Neural progenitor cell (in vitro differentiated cells): Measurements from ENCODE around the gene PACRG. TPM values are rescaled to one million over a fixed set of nuclear protein-coding genes. Genes with fewer than 3 reads are reported as not detected.

Source experiments
- DNase-seq: peaks from one replicate; pipeline ENCODE4 v3.0.0-alpha.2; 2016; ENCODE audit warnings: low spot score
- H2AFZ ChIP-seq: fragments of 200-600 bp; sonication (generic); replicated peaks from 2 replicates; pipeline ENCODE4 v1.6.1; 2016; ENCODE audit warnings: antibody characterized with exemption
- H3F3A ChIP-seq: fragments of 200-600 bp; sonication (generic); 2 replicates; pipeline ENCODE4 v1.6.1; 2016; ENCODE audit warnings: antibody characterized with exemption, low read depth
- H3K27ac ChIP-seq: fragments of 200-600 bp; sonication (generic); 2 replicates; pipeline ENCODE4 v1.5.1; 2016; ENCODE audit warnings: mild to moderate bottlenecking
- H3K27me3 ChIP-seq: fragments of 200-600 bp; sonication (generic); 2 replicates; pipeline ENCODE4 v1.6.1; 2016; ENCODE audit warnings: mild to moderate bottlenecking, moderate library complexity
- H3K36me3 ChIP-seq: fragments of 200-600 bp; sonication (generic); 2 replicates; pipeline ENCODE4 v1.5.1; 2016
- H3K4me1 ChIP-seq: fragments of 200-600 bp; sonication (generic); 2 replicates; pipeline ENCODE4 v1.6.1; 2016; ENCODE audit warnings: mixed run types
- H3K4me2 ChIP-seq: fragments of 200-600 bp; sonication (generic); 2 replicates; pipeline ENCODE4 v1.6.1; 2016
- H3K4me3 ChIP-seq: fragments of 200-600 bp; sonication (generic); 2 replicates; pipeline ENCODE4 v1.5.1; 2016
- H3K79me2 ChIP-seq: fragments of 200-600 bp; sonication (generic); 2 replicates; pipeline ENCODE4 v1.6.1; 2016; ENCODE audit warnings: low read depth
- H3K9ac ChIP-seq: fragments of 200-600 bp; sonication (generic); 2 replicates; pipeline ENCODE4 v1.6.1; 2016
- H3K9me3 ChIP-seq: fragments of 200-600 bp; sonication (generic); 2 replicates; pipeline ENCODE4 v1.5.1; 2016; ENCODE audit warnings: low read depth
- H4K20me1 ChIP-seq: fragments of 200-600 bp; sonication (generic); 2 replicates; pipeline ENCODE4 v1.6.1; 2016; ENCODE audit warnings: low read depth
- H3K27ac Mint-ChIP-seq: 3 replicates; pipeline ENCODE4 v1.8.0; 2021; ENCODE audit warnings: mixed read lengths
- H3K27me3 Mint-ChIP-seq: 2 replicates; pipeline ENCODE4 v1.8.0; 2022; ENCODE audit warnings: low read depth, mild to moderate bottlenecking, inconsistent platforms, moderate library complexity, mixed read lengths; ENCODE audit not compliant: insufficient read depth
- H3K36me3 Mint-ChIP-seq: 3 replicates; pipeline ENCODE4 v1.8.0; 2021; ENCODE audit warnings: mixed read lengths
- H3K4me1 Mint-ChIP-seq: 3 replicates; pipeline ENCODE4 v1.8.0; 2021; ENCODE audit warnings: mixed read lengths
- H3K4me3 Mint-ChIP-seq: 3 replicates; pipeline ENCODE4 v1.8.0; 2021; ENCODE audit warnings: mild to moderate bottlenecking, moderate library complexity, mixed read lengths
- H3K9me3 Mint-ChIP-seq: 3 replicates; pipeline ENCODE4 v1.8.0; 2020; ENCODE audit warnings: mixed read lengths
- CTCF ChIP-seq: fragments of 200-600 bp; sonication (generic); IDR thresholded peaks from 2 replicates; pipeline ENCODE4 v1.5.1; 2017; ENCODE audit warnings: antibody characterized with exemption, mild to moderate bottlenecking
- EZH2 ChIP-seq: fragments of 200-600 bp; sonication (generic); IDR thresholded peaks from 2 replicates; pipeline ENCODE4 v1.6.1; 2017; ENCODE audit warnings: antibody characterized with exemption, mild to moderate bottlenecking, moderate library complexity
- EZH2phosphoT487 ChIP-seq: fragments of 200-600 bp; sonication (generic); IDR thresholded peaks from 2 replicates; pipeline ENCODE4 v1.6.1; 2017; ENCODE audit warnings: antibody characterized with exemption
- total RNA-seq: library from RNA; depleted of rRNA; stranded (reverse); fragments of >200 nt; gene quantifications from 2 replicates; pipeline ENCODE4 v1.2.3, GENCODE V29; 2015; ENCODE audit warnings: low replicate concordance

Gene PACRG
- total RNA-seq, 1 donor from 2014 or later: 0.30 TPM

- Mint-ChIP-seq H3K27me3 (no peaks in the 10 kb centered on the region), H3K27ac (peak overlapping the region; percentile 7), H3K4me1 (peaks cover 35% of the 10 kb centered on the region), H3K4me3 (no peak overlapping the region), H3K9me3 (peaks cover 2% of the 10 kb centered on the region), H3K36me3 (no peaks in the 10 kb centered on the region)
- H4K20me1 ChIP-seq: no peaks in the 10 kb centered on the region
- H2AFZ ChIP-seq: no peak overlapping the region
- DNase-seq: no peak
- no peak overlapping the region for H3K27ac ChIP-seq
- no peaks in the 10 kb centered on the region for H3K79me2 ChIP-seq
- no peaks in the 10 kb centered on the region for H3K36me3 ChIP-seq
- TF ChIP-seq CTCF (no peak), EZH2 (no peak), EZH2phosphoT487 (no peak)
- no peaks in the 10 kb centered on the region for H3K27me3 ChIP-seq
- no peak overlapping the region for H3K4me2 ChIP-seq
- no peaks in the 10 kb centered on the region for H3F3A ChIP-seq
- peaks cover 13% of the 10 kb centered on the region for H3K4me1 ChIP-seq
- no peak overlapping the region for H3K4me3 ChIP-seq
- no peaks in the 10 kb centered on the region for H3K9me3 ChIP-seq
- no peak overlapping the region for H3K9ac ChIP-seq
Measured at GRCh38 chr6:163181666-163182180, 453.9 kb downstream of the PACRG start.

- H3K27me3 Mint-ChIP-seq: peaks cover under 1% of the 10 kb centered on the region
- H3K27ac ChIP-seq: no peak overlapping the region
- no peaks in the 10 kb centered on the region for H3K27me3 ChIP-seq
- no peaks in the 10 kb centered on the region for H3K36me3 Mint-ChIP-seq
- H3K4me1 ChIP-seq: peaks cover 10% of the 10 kb centered on the region
- no peak overlapping the region for H3K4me3 ChIP-seq
- no peak overlapping the region for H2AFZ ChIP-seq
- peaks cover 33% of the 10 kb centered on the region for H3K4me1 Mint-ChIP-seq
- H3K36me3 ChIP-seq: no peaks in the 10 kb centered on the region
- no peak overlapping the region for H3K9ac ChIP-seq
- TF ChIP-seq EZH2phosphoT487 (no peak), CTCF (no peak), EZH2 (no peak)
- H3K9me3 ChIP-seq: no peaks in the 10 kb centered on the region
- peaks cover 4% of the 10 kb centered on the region for H3K9me3 Mint-ChIP-seq
- no peak for DNase-seq
- H3K4me3 Mint-ChIP-seq: no peak overlapping the region
- no peaks in the 10 kb centered on the region for H3F3A ChIP-seq
- H3K4me2 ChIP-seq: no peak overlapping the region
- H4K20me1 ChIP-seq: no peaks in the 10 kb centered on the region
- no peak overlapping the region for H3K27ac Mint-ChIP-seq
- H3K79me2 ChIP-seq: no peaks in the 10 kb centered on the region
Measured at GRCh38 chr6:163182696-163183095, 454.9 kb downstream of the PACRG start.

- peaks cover 4% of the 10 kb centered on the region for H3K9me3 Mint-ChIP-seq
- peaks cover 34% of the 10 kb centered on the region for H3K4me1 Mint-ChIP-seq
- H4K20me1 ChIP-seq: no peaks in the 10 kb centered on the region
- no peaks in the 10 kb centered on the region for H3K36me3 Mint-ChIP-seq
- no peaks in the 10 kb centered on the region for H3K79me2 ChIP-seq
- H2AFZ ChIP-seq: no peak overlapping the region
- peaks cover 10% of the 10 kb centered on the region for H3K4me1 ChIP-seq
- H3K27ac Mint-ChIP-seq: no peak overlapping the region
- no peak overlapping the region for H3K4me2 ChIP-seq
- no peak for DNase-seq
- H3K9me3 ChIP-seq: no peaks in the 10 kb centered on the region
- no peaks in the 10 kb centered on the region for H3F3A ChIP-seq
- H3K27me3 Mint-ChIP-seq: peaks cover 2% of the 10 kb centered on the region
- no peak overlapping the region for H3K9ac ChIP-seq
- no peaks in the 10 kb centered on the region for H3K36me3 ChIP-seq
- no peak overlapping the region for H3K4me3 ChIP-seq
- TF ChIP-seq EZH2: no peak
- TF ChIP-seq EZH2phosphoT487: no peak
- TF ChIP-seq CTCF: no peak
- no peaks in the 10 kb centered on the region for H3K27me3 ChIP-seq
- no peak overlapping the region for H3K4me3 Mint-ChIP-seq
- H3K27ac ChIP-seq: no peak overlapping the region
Measured at GRCh38 chr6:163183806-163184205, 456.0 kb downstream of the PACRG start.
